Skeletal muscle satellite cell (primary cell): ENCODE results near the gene TACC3.

Source experiments
- H3K27me3 ChIP-seq: 2 replicates; pipeline ENCODE4 v1.7.0; 2013; ENCODE audit warnings: low read length; ENCODE audit not compliant: control insufficient read depth, insufficient read depth
- H3K36me3 ChIP-seq: 2 replicates; pipeline ENCODE4 v1.7.0; 2013; ENCODE audit warnings: mild to moderate bottlenecking, control low read depth, low read length; ENCODE audit not compliant: insufficient read depth
- H3K4me1 ChIP-seq: 2 replicates; pipeline ENCODE4 v1.7.0; 2013; ENCODE audit warnings: low read length; ENCODE audit not compliant: control insufficient read depth, insufficient read depth
- H3K4me2 ChIP-seq: 2 replicates; pipeline ENCODE4 v1.7.0; 2013; ENCODE audit warnings: mild to moderate bottlenecking, low read length
- H3K4me3 ChIP-seq: 2 replicates; pipeline ENCODE4 v1.7.0; 2013; ENCODE audit warnings: low read length
- H3K9ac ChIP-seq: 2 replicates; pipeline ENCODE4 v1.7.0; 2013; ENCODE audit warnings: mild to moderate bottlenecking, low read depth, low read length, moderate library complexity
- H3K9me3 ChIP-seq: replicated peaks from 2 replicates; pipeline ENCODE4 v1.7.0; 2013; ENCODE audit warnings: mild to moderate bottlenecking, control low read depth, low read length

The TACC3 gene

GRCh38 chr4:1743551-1743950 is 22.2 kb downstream of the TACC3 start:
- Histone ChIP-seq H3K4me1 (no peaks in the 10 kb centered on the region), H3K9me3 (no peaks in the 10 kb centered on the region), H3K4me3 (no peak overlapping the region), H3K9ac (no peak overlapping the region), H3K36me3 (peaks cover 39% of the 10 kb centered on the region), H3K27me3 (no peaks in the 10 kb centered on the region), H3K4me2 (no peak overlapping the region)

DNA sequence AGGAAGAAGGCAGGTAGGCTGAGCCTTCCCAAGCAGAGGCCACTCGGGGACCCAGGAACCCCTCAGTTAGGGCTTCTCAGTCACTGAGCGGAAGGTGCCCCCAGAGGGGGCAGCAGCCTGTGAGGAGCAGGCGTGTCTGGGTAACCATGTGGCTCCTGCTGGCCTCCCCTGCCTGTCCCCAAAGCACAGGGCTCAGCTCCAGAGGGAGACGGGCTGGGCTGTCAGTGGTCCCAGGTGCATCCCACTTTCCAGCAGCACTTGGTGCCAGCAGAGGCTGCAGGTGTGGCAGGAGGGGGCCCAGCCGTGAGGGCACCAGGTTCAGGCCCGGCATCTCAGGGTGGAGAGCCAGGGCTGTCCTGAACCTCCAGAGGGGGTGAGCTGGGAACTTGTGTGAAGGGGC is 22.7 kb downstream of the TACC3 start:
- no peaks in the 10 kb centered on the region for H3K27me3 ChIP-seq
- no peak overlapping the region for H3K4me2 ChIP-seq
- H3K4me1 ChIP-seq: no peaks in the 10 kb centered on the region
- H3K9ac ChIP-seq: no peak overlapping the region
- H3K9me3 ChIP-seq: no peaks in the 10 kb centered on the region
- H3K36me3 ChIP-seq: peaks cover 36% of the 10 kb centered on the region
- no peak overlapping the region for H3K4me3 ChIP-seq

- Histone ChIP-seq H3K36me3 (peaks cover 36% of the 10 kb centered on the region), H3K4me2 (no peak overlapping the region)
Observed at GRCh38 chr4:1744552-1744951, 23.2 kb downstream of the TACC3 start.

GRCh38 chr4:1745165-1745564 is 23.8 kb downstream of the TACC3 start:
- Histone ChIP-seq H3K4me1 (no peaks in the 10 kb centered on the region), H3K27me3 (no peaks in the 10 kb centered on the region), H3K36me3 (peaks cover 35% of the 10 kb centered on the region)

More at GRCh38 chr4:1744552-1744951, 23.2 kb downstream of the TACC3 start:
- Histone ChIP-seq H3K9me3 (no peaks in the 10 kb centered on the region), H3K27me3 (no peaks in the 10 kb centered on the region), H3K4me1 (no peaks in the 10 kb centered on the region), H3K4me3 (no peak overlapping the region), H3K9ac (no peak overlapping the region)

GRCh38 chr4:1745697-1746096 is 24.4 kb downstream of the TACC3 start:
- Histone ChIP-seq H3K9ac (no peak overlapping the region), H3K27me3 (no peaks in the 10 kb centered on the region), H3K4me1 (no peaks in the 10 kb centered on the region), H3K9me3 (no peaks in the 10 kb centered on the region), H3K4me2 (no peak overlapping the region), H3K36me3 (peaks cover 30% of the 10 kb centered on the region), H3K4me3 (no peak overlapping the region)

More at GRCh38 chr4:1745165-1745564, 23.8 kb downstream of the TACC3 start:
- no peaks in the 10 kb centered on the region for H3K9me3 ChIP-seq
- H3K4me3 ChIP-seq: no peak overlapping the region
- H3K4me2 ChIP-seq: no peak overlapping the region
- H3K9ac ChIP-seq: no peak overlapping the region

- H3K9me3 ChIP-seq: no peaks in the 10 kb centered on the region
- peaks cover 24% of the 10 kb centered on the region for H3K36me3 ChIP-seq
- no peaks in the 10 kb centered on the region for H3K4me1 ChIP-seq
- no peak overlapping the region for H3K4me3 ChIP-seq
- H3K9ac ChIP-seq: no peak overlapping the region
- no peak overlapping the region for H3K4me2 ChIP-seq
- H3K27me3 ChIP-seq: no peaks in the 10 kb centered on the region
Observed at GRCh38 chr4:1746265-1746691, 25.0 kb downstream of the TACC3 start.

- Histone ChIP-seq H3K36me3 (peaks cover 18% of the 10 kb centered on the region), H3K4me1 (no peaks in the 10 kb centered on the region), H3K4me3 (no peak overlapping the region), H3K9me3 (no peaks in the 10 kb centered on the region), H3K27me3 (no peaks in the 10 kb centered on the region), H3K9ac (no peak overlapping the region), H3K4me2 (no peak overlapping the region)
Observed at GRCh38 chr4:1746919-1747602, 25.7 kb downstream of the TACC3 start.

DNA sequence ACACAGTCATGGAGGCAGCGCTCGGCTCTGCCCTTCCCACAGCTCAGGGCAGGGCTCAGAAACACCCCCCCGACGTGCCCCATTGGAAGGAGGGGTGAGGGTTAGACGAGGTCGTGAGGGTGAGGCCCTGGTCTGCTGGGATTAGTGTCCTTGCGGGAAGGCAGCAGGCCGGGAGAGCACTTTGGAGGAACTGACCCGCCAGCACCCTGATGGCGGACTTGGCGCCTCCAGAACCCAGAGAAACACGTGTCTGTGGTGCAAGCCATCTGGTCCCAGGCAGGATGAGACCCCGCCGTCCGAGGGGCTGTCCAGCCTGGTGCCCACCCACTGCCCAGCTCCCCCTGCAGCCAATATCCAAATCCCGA is 26.3 kb downstream of the TACC3 start:
- Histone ChIP-seq H3K36me3 (peaks cover 14% of the 10 kb centered on the region), H3K4me3 (no peak overlapping the region), H3K27me3 (no peaks in the 10 kb centered on the region), H3K4me1 (no peaks in the 10 kb centered on the region), H3K4me2 (no peak overlapping the region), H3K9me3 (no peaks in the 10 kb centered on the region), H3K9ac (no peak overlapping the region)

- no peaks in the 10 kb centered on the region for H3K27me3 ChIP-seq
- H3K4me1 ChIP-seq: no peaks in the 10 kb centered on the region
- H3K36me3 ChIP-seq: peaks cover 12% of the 10 kb centered on the region
- H3K9me3 ChIP-seq: no peaks in the 10 kb centered on the region
- no peak overlapping the region for H3K9ac ChIP-seq
- no peak overlapping the region for H3K4me3 ChIP-seq
- H3K4me2 ChIP-seq: peak overlapping the region; percentile 37
Observed at GRCh38 chr4:1748465-1748995, 27.2 kb downstream of the TACC3 start.

DNA sequence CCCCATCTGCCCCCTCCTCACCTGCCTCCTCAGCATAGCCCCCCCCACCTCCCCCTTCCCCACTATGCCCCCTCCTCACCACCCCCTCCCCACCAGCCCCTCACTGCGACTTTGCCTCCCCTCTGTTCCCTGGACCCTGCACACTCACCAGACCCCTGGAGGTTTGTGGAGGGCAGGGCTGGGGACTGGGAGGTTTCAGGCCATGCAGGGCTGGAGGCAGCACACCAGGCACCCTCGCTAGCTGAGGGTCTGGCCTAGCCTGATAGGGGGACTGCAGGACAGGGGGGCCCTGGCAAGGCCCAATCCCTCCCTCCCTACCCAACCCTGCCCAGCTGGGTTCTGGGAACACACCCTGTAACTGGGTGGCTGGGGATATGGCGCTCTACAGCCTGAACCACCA is 28.0 kb downstream of the TACC3 start:
- H3K4me1 ChIP-seq: no peaks in the 10 kb centered on the region
- no peak overlapping the region for H3K9ac ChIP-seq
- H3K27me3 ChIP-seq: no peaks in the 10 kb centered on the region
- H3K9me3 ChIP-seq: no peaks in the 10 kb centered on the region
- no peak overlapping the region for H3K4me2 ChIP-seq
- no peak overlapping the region for H3K4me3 ChIP-seq
- H3K36me3 ChIP-seq: peaks cover 5% of the 10 kb centered on the region

DNA sequence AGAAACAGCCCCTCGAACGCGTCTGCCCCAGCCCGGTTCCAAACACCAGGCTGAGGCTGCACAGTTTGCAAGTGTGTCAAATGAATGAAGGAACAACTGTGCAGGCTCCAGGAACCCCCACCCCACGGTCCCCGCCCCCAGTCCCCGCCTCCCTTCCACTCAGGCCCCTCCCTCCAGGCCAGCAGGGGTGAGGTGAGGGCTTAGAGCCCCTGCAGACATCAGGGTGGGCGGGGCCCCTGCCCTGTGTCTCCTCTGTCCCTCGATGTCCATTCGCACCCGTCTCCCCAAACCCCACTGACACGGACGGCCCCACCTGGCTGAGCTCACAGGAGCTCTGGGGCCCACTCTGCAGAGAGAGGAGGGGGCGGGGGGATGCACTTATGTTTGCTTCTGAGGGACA is 28.5 kb downstream of the TACC3 start:
- Histone ChIP-seq H3K9ac (no peak overlapping the region), H3K36me3 (peaks cover 3% of the 10 kb centered on the region), H3K4me3 (no peak overlapping the region), H3K9me3 (no peaks in the 10 kb centered on the region), H3K4me1 (no peaks in the 10 kb centered on the region), H3K4me2 (no peak overlapping the region), H3K27me3 (no peaks in the 10 kb centered on the region)
